Right cardiac atrium (tissue), 5 donors: ENCODE results near the gene DUOX1. TPM values are rescaled to one million over a fixed set of nuclear protein-coding genes. Genes with fewer than 3 reads are reported as not detected.

ENCODE experiments used
- ATAC-seq, 2 donors: fragments of 200-7000 bp; cut with Tn5 transposase; one replicate each; pipeline versions ENCODE4 v1.8.0 to v1.9.1; 2020; ENCODE audit warnings: moderate library complexity in 2 of 2, mild to moderate bottlenecking in 1 of 2
- DNase-seq, 3 donors: peaks; one replicate each; pipeline ENCODE4 v3.0.0-alpha.2; 2020
- H3K27ac ChIP-seq: one replicate; pipeline ENCODE4 v1.5.1; 2013; ENCODE audit warnings: mild to moderate bottlenecking, low read length, control low read depth, moderate library complexity
- H3K27me3 ChIP-seq: one replicate; pipeline ENCODE4 v1.6.1; 2013; ENCODE audit not compliant: control insufficient read depth, insufficient read depth
- H3K4me1 ChIP-seq: one replicate; pipeline ENCODE4 v1.6.1; 2013; ENCODE audit warnings: low read length; ENCODE audit not compliant: control insufficient read depth, insufficient read depth
- H3K4me3 ChIP-seq: one replicate; pipeline ENCODE4 v1.5.1; 2013; ENCODE audit warnings: low read length, control low read depth
- H3K9me3 ChIP-seq: one replicate; pipeline ENCODE4 v1.6.1; 2013; ENCODE audit warnings: low read length; ENCODE audit not compliant: control insufficient read depth
- WGBS: extraction: QIAGEN DNeasy Blood & Tissue Kit; methylation state at CpG from one replicate; pipeline ENCODE4 v1.1.7; 2013; 5-methylcytosine and 5-hydroxymethylcytosine counted together
- intact Hi-C, 4 donors: fragments of 100-400 bp; cut with DNase I; formaldehyde crosslinking; loops; one replicate each; pipeline versions ENCODE4 v1.11.0 to v1.14.0; 2022 to 2023
- polyA plus RNA-seq: library from polyadenylated mRNA; stranded (reverse); fragments of 200-250 nt; gene quantifications from one replicate; pipeline ENCODE4 v1.2.3, GENCODE V29; 2013
- total RNA-seq, 4 donors: library from RNA; stranded (reverse); fragmentation: NEBNext Ultra II Directional; extraction: Animal tissue kit (Norgen Biotek cat#: 25700); gene quantifications; one replicate each; pipeline ENCODE4 v1.2.1, GENCODE V29; 2021
- donor health status: healthy with polysubstance abuse.
- donor health status: DM: no; HTN: yes; CAD: no.
- donor health status: DM: no; HTN: no; CAD: no.
- donor health status: DM: no; HTN: yes; CAD: no; lungs with severe emphysema.
- donor health status: DM: yes; HTN: yes; CAD: no.

DUOX1 gene
- total and polyA plus RNA-seq, 5 donors, result 1.9 to 6.1 (median 3.3) TPM

- 84% methylated on average over 9 of the region's 9 CpGs for WGBS
- Histone ChIP-seq H3K4me1 (peaks cover 5% of the 10 kb centered on the region), H3K9me3 (no peaks in the 10 kb centered on the region), H3K27ac (no peak overlapping the region), H3K4me3 (no peak overlapping the region), H3K27me3 (no peaks in the 10 kb centered on the region)
- intact Hi-C loops, result no loop called here
- ATAC-seq, result no peak
- DNase-seq, result no peak
Observed at GRCh38 chr15:45184562-45185041, 54.8 kb downstream of the DUOX1 start.

DNA sequence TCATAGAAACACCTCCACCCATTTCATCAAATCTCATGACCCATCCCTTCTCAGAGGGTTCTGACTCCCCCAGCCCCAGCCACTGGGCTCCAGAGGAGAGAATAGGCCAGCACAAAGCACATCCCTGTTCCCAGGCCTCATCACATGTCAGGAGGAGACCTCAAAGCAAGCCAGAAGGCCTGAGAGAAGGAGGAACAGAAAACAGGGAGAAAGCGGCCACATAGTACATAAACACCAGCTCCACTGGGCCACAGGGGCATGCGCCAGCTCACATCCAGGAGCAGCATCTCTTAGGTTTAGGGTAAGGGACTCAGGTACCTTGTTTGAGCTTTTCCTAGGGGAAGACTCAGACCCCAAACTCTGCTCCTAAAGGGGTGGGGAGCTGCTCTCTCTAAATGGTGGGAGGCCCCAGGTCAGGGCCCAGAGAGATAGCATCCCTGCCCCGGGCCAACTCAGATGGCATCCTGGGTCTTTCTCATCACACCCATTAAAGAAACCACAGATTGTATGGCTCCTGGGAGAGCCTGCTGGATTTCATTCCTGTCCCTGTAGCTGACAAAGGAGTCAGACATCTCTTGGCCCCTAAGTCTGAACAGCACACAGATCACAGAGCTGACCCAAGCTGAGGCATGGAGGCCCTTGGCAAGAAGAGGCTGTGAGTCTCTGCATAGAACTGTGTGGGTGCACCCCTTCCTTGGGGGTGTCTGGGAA lies 55.4 kb downstream of the DUOX1 start:
- Histone ChIP-seq H3K9me3 (no peaks in the 10 kb centered on the region), H3K4me3 (no peak overlapping the region), H3K27me3 (no peaks in the 10 kb centered on the region), H3K27ac (no peak overlapping the region), H3K4me1 (peaks cover 5% of the 10 kb centered on the region)
- DNase-seq (no peak), ATAC-seq (no peak)
- intact Hi-C loops, result no loop called here
- WGBS, result 93% methylated on average over 3 of the region's 3 CpGs

DNA sequence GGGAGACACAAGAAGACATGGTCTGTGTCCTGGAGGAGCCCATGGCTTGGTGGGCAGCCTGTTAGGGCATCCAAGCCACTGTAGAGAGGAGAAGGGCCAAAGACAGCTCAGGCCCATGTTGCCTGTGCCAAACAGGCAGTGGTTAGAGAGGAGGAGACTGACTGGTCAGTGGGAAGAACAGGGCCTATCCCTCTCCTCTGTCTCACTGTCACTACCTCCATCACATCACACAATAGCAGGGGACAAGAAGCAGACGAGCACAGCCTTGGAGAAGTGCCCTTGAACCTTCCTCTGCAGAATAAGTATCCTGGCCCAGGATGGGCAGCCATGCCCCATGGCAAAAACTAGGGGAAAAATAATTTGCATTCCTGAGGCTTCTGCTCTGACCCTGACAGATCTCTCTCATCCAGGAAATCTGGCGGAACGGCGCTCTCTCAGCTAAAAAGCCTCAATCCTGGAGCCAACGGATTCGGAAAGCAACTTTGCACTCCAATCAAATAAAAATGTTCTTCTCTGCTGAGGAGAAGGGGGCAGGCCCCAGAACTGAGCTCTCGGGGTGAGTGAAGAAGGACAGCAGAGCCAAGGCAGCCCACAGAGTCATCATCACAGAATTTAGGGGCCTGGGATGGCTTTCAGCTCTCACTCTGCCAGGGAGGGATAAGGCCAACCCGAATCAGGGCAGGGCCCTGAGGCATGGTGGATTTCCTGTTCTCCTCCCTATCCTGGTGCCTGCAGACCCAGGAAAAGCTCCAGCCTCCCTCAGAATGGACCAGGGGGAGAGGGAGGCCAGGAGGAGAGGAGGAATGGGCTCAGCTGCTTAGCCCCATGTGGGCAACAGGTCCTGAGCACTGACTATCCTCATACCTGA lies 56.3 kb downstream of the DUOX1 start:
- ATAC-seq (peak; percentile 52 to 54), DNase-seq (no peak)
- H3K27me3 ChIP-seq, result no peaks in the 10 kb centered on the region
- H3K4me1 ChIP-seq, result peaks cover 5% of the 10 kb centered on the region
- no peaks in the 10 kb centered on the region for H3K9me3 ChIP-seq
- no peak overlapping the region for H3K4me3 ChIP-seq
- H3K27ac ChIP-seq, result peak overlapping the region; percentile 25
- intact Hi-C loops, result no loop called here
- 41% methylated on average over 8 of the region's 8 CpGs for WGBS

GRCh38 chr15:45186771-45187577 lies 57.2 kb downstream of the DUOX1 start:
- intact Hi-C loops, result no loop called here
- no peaks in the 10 kb centered on the region for H3K27me3 ChIP-seq
- peaks cover 5% of the 10 kb centered on the region for H3K4me1 ChIP-seq
- H3K9me3 ChIP-seq, result no peaks in the 10 kb centered on the region
- H3K4me3 ChIP-seq, result peak overlapping the region; percentile 94
- 10% methylated on average over 42 of the region's 42 CpGs for WGBS
- ATAC-seq (peak; percentile 7 to 27), DNase-seq (peak in 1 of 3 donors; percentile 68)
- peak overlapping the region; percentile 32 for H3K27ac ChIP-seq

DNA sequence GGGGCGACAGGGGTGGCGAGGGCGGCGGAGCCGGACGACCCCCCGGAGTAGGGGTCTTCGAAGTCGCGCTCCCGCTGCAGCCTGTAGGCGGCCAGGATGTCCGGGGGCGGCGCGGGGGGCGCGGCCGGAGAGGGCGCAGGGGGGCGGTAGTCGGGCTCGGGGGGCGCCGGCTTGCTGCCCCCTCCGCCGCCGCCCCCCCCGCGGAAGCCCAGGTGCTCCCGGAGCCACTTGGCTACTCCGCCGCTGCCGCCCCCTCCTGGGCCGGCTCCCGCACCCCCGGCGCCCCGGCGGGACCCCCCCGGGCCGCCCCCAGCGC lies 57.7 kb downstream of the DUOX1 start:
- peak overlapping the region; percentile 94 for H3K4me3 ChIP-seq
- WGBS, result 2% methylated on average over 42 of the region's 43 CpGs
- peaks cover 5% of the 10 kb centered on the region for H3K4me1 ChIP-seq
- peak in 1 of 2 donors; percentile 2 for ATAC-seq
- no peak for DNase-seq
- intact Hi-C loops, result no loop called here
- H3K27me3 ChIP-seq, result no peaks in the 10 kb centered on the region
- H3K27ac ChIP-seq, result no peak overlapping the region
- no peaks in the 10 kb centered on the region for H3K9me3 ChIP-seq

GRCh38 chr15:45187894-45188830 lies 58.4 kb downstream of the DUOX1 start, which contains the start of gene SHF:
Gene SHF (minus strand): TSS chr15:45187966. CDS start chr15:45187951, 15 bp downstream.
- DNase-seq, result peak; percentile 74 to 92 (median 85)
- Histone ChIP-seq H3K4me3 (peak within 1 kb of the TSS; percentile 94), H3K4me1 (peaks cover 5% of the 10 kb centered on the region), H3K27ac (peak within 1 kb of the TSS; percentile 32), H3K9me3 (no peaks in the 10 kb centered on the region), H3K27me3 (no peaks in the 10 kb centered on the region)
- intact Hi-C loops, result no loop called here
- ATAC-seq, result peak; percentile 79
- WGBS, result 1% methylated on average over 53 of the region's 57 CpGs

GRCh38 chr15:45197512-45197911 lies 67.7 kb downstream of the DUOX1 start:
- intact Hi-C loops, result no loop called here
- Histone ChIP-seq H3K27me3 (no peaks in the 10 kb centered on the region), H3K4me3 (no peak overlapping the region), H3K9me3 (no peaks in the 10 kb centered on the region), H3K27ac (no peak overlapping the region), H3K4me1 (no peaks in the 10 kb centered on the region)
- no peak for DNase-seq
- WGBS, result 83% methylated on average over 3 of the region's 3 CpGs
- no peak for ATAC-seq

GRCh38 chr15:45198337-45199135 lies 68.7 kb downstream of the DUOX1 start:
- Histone ChIP-seq H3K4me3 (peak overlapping the region; percentile 79), H3K27ac (peak overlapping the region; percentile 95), H3K27me3 (no peaks in the 10 kb centered on the region), H3K9me3 (no peaks in the 10 kb centered on the region), H3K4me1 (peaks cover 2% of the 10 kb centered on the region)
- under 1% methylated on average over 42 of the region's 42 CpGs for WGBS
- intact Hi-C loops, result loop anchor here in 1 of 4 donors (2.0 kb wide), 1 partner anchor 204 kb away; a partner anchor contains a TSS
- peak; percentile 88 to 90 for ATAC-seq
- peak; percentile 94 to 97 (median 96) for DNase-seq

DNA sequence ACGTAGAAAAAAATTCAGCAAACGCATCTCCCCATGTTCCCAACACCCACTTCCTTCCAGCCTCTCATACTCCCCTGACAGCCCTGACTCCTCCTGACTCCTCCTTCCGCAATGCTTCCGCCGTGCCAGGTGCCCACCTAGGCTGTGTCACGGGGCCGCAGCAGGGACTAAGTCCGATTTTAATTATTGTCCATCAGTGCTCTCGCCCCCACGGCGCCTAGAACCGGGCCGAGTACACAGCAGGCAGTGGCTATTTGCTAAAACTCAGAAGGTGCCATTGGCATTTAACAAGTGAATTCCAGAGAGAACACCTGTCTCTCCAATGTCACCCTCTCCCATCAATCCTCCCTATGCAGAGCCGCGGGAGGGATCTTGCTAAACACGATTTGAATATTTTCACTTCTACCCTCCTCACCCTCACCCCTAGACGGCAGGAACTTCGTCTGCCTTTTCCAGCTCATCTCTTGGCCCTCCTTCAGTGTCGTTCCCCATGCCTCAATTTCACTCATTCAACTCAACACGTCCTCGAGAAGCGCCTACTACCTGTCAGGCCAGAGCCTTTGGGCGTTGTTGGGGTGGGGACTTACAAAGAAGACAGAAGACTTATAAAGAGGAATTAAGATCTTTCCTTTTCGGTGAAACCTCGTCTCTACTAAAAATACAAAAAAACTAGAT lies 69.5 kb downstream of the DUOX1 start:
- Histone ChIP-seq H3K27me3 (no peaks in the 10 kb centered on the region), H3K4me1 (peaks cover 2% of the 10 kb centered on the region), H3K4me3 (peak overlapping the region; percentile 79), H3K9me3 (no peaks in the 10 kb centered on the region), H3K27ac (peak overlapping the region; percentile 95)
- WGBS, result under 1% methylated on average over 25 of the region's 25 CpGs
- intact Hi-C loops, result loop anchor here in 1 of 4 donors (2.0 kb wide), 1 partner anchor 204 kb away; a partner anchor contains a TSS
- DNase-seq (peak in 1 of 3 donors; percentile 78), ATAC-seq (no peak)
